Measurements from ENCODE around the gene ALKAL2. TPM values are rescaled to one million over a fixed set of nuclear protein-coding genes. Genes with fewer than 3 reads are reported as not detected.

ALKAL2 gene
- total RNA-seq, 1 experiment from 2014 or later = 3.5 TPM

DNA sequence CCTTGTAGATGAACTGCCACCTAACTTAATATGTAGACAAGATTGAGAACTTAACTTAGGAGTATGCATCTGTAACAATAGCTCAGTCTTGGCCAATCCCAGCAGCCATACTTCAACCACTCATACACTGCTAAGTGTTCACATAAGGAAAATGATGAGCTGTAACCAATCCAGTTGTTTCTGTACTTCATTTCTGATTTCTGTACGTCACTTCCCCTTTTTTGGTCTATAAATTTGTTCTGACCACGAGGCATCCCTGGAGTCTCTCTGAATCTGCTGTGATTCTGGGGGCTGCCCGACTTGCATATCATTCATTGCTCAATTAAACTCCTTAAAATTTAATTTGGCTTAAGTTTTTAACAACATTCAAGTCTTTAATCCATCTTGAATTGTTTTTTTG lies 30.5 kb downstream of the ALKAL2 start (continued):
- TF ChIP-seq, protein P1, sequence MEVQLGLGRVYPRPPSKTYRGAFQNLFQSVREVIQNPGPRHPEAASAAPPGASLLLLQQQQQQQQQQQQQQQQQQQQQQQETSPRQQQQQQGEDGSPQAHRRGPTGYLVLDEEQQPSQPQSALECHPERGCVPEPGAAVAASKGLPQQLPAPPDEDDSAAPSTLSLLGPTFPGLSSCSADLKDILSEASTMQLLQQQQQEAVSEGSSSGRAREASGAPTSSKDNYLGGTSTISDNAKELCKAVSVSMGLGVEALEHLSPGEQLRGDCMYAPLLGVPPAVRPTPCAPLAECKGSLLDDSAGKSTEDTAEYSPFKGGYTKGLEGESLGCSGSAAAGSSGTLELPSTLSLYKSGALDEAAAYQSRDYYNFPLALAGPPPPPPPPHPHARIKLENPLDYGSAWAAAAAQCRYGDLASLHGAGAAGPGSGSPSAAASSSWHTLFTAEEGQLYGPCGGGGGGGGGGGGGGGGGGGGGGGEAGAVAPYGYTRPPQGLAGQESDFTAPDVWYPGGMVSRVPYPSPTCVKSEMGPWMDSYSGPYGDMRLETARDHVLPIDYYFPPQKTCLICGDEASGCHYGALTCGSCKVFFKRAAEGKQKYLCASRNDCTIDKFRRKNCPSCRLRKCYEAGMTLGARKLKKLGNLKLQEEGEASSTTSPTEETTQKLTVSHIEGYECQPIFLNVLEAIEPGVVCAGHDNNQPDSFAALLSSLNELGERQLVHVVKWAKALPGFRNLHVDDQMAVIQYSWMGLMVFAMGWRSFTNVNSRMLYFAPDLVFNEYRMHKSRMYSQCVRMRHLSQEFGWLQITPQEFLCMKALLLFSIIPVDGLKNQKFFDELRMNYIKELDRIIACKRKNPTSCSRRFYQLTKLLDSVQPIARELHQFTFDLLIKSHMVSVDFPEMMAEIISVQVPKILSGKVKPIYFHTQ (CRISPR knock-in tag; IDR thresholded peaks at IDR 0.05) = no peak
- TF ChIP-seq FOXJ3 (CRISPR knock-in tag; IDR thresholded peaks at IDR 0.05; ENCODE audit: borderline replicate concordance) (no peak), ZNF416 (CRISPR knock-in tag; IDR thresholded peaks at IDR 0.05) (no peak)

DNA sequence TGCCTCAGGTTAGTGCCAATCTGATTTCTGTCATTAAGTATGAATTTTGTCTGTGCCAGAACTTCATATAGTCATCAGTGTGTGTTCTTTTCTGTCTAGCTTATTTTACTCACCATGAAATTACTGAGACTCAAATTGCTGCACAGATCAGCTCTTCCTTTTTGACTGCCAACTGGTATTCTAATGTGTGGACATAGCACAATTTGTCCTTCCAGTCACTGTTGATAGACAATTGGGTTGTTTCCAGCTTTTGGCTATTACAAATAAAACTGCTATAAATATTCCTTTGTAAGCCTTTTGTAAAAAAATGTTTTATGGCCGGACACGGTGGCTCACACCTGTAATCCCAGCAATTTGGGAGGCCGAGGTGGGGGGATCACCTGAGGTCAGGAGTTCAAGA lies 31.8 kb downstream of the ALKAL2 start:
- Mint-ChIP-seq H3K4me1 (peaks cover 7% of the 10 kb centered on the region), H3K4me3 (no peak overlapping the region), H3K27me3 (ENCODE audit: low read depth) (peaks cover 7% of the 10 kb centered on the region), H3K9me3 (peaks cover 31% of the 10 kb centered on the region), H3K36me3 (peaks cover 45% of the 10 kb centered on the region), H3K27ac (no peak overlapping the region)
- ChIA-PET CTCF (no interaction called here), POLR2A (no interaction called here)
- ATAC-seq = no peak
- no peak for DNase-seq (ENCODE audit: low spot score)
- TF ChIP-seq CBFB (CRISPR knock-in tag; IDR thresholded peaks at IDR 0.05; ENCODE audit: low read depth) = no peak
- no peak for TF ChIP-seq NR1H2 (CRISPR knock-in tag; IDR thresholded peaks at IDR 0.05)
- TF ChIP-seq, protein P2, sequence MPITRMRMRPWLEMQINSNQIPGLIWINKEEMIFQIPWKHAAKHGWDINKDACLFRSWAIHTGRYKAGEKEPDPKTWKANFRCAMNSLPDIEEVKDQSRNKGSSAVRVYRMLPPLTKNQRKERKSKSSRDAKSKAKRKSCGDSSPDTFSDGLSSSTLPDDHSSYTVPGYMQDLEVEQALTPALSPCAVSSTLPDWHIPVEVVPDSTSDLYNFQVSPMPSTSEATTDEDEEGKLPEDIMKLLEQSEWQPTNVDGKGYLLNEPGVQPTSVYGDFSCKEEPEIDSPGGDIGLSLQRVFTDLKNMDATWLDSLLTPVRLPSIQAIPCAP (CRISPR knock-in tag; IDR thresholded peaks at IDR 0.05) = no peak
- TF ChIP-seq, protein P3, sequence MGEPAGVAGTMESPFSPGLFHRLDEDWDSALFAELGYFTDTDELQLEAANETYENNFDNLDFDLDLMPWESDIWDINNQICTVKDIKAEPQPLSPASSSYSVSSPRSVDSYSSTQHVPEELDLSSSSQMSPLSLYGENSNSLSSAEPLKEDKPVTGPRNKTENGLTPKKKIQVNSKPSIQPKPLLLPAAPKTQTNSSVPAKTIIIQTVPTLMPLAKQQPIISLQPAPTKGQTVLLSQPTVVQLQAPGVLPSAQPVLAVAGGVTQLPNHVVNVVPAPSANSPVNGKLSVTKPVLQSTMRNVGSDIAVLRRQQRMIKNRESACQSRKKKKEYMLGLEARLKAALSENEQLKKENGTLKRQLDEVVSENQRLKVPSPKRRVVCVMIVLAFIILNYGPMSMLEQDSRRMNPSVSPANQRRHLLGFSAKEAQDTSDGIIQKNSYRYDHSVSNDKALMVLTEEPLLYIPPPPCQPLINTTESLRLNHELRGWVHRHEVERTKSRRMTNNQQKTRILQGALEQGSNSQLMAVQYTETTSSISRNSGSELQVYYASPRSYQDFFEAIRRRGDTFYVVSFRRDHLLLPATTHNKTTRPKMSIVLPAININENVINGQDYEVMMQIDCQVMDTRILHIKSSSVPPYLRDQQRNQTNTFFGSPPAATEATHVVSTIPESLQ (CRISPR knock-in tag; IDR thresholded peaks at IDR 0.05) = no peak
- TF ChIP-seq, protein P4, sequence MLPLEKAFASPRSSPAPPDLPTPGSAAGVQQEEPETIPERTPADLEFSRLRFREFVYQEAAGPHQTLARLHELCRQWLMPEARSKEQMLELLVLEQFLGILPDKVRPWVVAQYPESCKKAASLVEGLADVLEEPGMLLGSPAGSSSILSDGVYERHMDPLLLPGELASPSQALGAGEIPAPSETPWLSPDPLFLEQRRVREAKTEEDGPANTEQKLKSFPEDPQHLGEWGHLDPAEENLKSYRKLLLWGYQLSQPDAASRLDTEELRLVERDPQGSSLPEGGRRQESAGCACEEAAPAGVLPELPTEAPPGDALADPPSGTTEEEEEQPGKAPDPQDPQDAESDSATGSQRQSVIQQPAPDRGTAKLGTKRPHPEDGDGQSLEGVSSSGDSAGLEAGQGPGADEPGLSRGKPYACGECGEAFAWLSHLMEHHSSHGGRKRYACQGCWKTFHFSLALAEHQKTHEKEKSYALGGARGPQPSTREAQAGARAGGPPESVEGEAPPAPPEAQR (CRISPR knock-in tag; IDR thresholded peaks at IDR 0.05) = no peak
- TF ChIP-seq, protein P5, sequence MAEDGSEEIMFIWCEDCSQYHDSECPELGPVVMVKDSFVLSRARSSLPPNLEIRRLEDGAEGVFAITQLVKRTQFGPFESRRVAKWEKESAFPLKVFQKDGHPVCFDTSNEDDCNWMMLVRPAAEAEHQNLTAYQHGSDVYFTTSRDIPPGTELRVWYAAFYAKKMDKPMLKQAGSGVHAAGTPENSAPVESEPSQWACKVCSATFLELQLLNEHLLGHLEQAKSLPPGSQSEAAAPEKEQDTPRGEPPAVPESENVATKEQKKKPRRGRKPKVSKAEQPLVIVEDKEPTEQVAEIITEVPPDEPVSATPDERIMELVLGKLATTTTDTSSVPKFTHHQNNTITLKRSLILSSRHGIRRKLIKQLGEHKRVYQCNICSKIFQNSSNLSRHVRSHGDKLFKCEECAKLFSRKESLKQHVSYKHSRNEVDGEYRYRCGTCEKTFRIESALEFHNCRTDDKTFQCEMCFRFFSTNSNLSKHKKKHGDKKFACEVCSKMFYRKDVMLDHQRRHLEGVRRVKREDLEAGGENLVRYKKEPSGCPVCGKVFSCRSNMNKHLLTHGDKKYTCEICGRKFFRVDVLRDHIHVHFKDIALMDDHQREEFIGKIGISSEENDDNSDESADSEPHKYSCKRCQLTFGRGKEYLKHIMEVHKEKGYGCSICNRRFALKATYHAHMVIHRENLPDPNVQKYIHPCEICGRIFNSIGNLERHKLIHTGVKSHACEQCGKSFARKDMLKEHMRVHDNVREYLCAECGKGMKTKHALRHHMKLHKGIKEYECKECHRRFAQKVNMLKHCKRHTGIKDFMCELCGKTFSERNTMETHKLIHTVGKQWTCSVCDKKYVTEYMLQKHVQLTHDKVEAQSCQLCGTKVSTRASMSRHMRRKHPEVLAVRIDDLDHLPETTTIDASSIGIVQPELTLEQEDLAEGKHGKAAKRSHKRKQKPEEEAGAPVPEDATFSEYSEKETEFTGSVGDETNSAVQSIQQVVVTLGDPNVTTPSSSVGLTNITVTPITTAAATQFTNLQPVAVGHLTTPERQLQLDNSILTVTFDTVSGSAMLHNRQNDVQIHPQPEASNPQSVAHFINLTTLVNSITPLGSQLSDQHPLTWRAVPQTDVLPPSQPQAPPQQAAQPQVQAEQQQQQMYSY (CRISPR knock-in tag; IDR thresholded peaks at IDR 0.05) = no peak
- TF ChIP-seq SP1 (CRISPR knock-in tag; conservative IDR thresholded peaks at IDR 0.05) = no peak
- no peak for TF ChIP-seq JUN (CRISPR knock-in tag; IDR thresholded peaks at IDR 0.05)
- TF ChIP-seq, protein P6, sequence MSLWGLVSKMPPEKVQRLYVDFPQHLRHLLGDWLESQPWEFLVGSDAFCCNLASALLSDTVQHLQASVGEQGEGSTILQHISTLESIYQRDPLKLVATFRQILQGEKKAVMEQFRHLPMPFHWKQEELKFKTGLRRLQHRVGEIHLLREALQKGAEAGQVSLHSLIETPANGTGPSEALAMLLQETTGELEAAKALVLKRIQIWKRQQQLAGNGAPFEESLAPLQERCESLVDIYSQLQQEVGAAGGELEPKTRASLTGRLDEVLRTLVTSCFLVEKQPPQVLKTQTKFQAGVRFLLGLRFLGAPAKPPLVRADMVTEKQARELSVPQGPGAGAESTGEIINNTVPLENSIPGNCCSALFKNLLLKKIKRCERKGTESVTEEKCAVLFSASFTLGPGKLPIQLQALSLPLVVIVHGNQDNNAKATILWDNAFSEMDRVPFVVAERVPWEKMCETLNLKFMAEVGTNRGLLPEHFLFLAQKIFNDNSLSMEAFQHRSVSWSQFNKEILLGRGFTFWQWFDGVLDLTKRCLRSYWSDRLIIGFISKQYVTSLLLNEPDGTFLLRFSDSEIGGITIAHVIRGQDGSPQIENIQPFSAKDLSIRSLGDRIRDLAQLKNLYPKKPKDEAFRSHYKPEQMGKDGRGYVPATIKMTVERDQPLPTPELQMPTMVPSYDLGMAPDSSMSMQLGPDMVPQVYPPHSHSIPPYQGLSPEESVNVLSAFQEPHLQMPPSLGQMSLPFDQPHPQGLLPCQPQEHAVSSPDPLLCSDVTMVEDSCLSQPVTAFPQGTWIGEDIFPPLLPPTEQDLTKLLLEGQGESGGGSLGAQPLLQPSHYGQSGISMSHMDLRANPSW (CRISPR knock-in tag; conservative IDR thresholded peaks at IDR 0.05; ENCODE audit: low read depth) = no peak
- TF ChIP-seq FOXJ3 (CRISPR knock-in tag; IDR thresholded peaks at IDR 0.05; ENCODE audit: borderline replicate concordance) = no peak
- no peak for TF ChIP-seq NFATC4 (CRISPR knock-in tag; IDR thresholded peaks at IDR 0.05)
- TF ChIP-seq, protein P7, sequence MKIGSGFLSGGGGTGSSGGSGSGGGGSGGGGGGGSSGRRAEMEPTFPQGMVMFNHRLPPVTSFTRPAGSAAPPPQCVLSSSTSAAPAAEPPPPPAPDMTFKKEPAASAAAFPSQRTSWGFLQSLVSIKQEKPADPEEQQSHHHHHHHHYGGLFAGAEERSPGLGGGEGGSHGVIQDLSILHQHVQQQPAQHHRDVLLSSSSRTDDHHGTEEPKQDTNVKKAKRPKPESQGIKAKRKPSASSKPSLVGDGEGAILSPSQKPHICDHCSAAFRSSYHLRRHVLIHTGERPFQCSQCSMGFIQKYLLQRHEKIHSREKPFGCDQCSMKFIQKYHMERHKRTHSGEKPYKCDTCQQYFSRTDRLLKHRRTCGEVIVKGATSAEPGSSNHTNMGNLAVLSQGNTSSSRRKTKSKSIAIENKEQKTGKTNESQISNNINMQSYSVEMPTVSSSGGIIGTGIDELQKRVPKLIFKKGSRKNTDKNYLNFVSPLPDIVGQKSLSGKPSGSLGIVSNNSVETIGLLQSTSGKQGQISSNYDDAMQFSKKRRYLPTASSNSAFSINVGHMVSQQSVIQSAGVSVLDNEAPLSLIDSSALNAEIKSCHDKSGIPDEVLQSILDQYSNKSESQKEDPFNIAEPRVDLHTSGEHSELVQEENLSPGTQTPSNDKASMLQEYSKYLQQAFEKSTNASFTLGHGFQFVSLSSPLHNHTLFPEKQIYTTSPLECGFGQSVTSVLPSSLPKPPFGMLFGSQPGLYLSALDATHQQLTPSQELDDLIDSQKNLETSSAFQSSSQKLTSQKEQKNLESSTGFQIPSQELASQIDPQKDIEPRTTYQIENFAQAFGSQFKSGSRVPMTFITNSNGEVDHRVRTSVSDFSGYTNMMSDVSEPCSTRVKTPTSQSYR (CRISPR knock-in tag; IDR thresholded peaks at IDR 0.05) = no peak
- TF ChIP-seq, protein P8, sequence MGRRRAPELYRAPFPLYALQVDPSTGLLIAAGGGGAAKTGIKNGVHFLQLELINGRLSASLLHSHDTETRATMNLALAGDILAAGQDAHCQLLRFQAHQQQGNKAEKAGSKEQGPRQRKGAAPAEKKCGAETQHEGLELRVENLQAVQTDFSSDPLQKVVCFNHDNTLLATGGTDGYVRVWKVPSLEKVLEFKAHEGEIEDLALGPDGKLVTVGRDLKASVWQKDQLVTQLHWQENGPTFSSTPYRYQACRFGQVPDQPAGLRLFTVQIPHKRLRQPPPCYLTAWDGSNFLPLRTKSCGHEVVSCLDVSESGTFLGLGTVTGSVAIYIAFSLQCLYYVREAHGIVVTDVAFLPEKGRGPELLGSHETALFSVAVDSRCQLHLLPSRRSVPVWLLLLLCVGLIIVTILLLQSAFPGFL (CRISPR knock-in tag; IDR thresholded peaks at IDR 0.05; ENCODE audit: borderline replicate concordance) = no peak
